Endothelial cell of umbilical vein (primary cell): ENCODE data around the gene WDR4. TPM values are rescaled to one million over a fixed set of nuclear protein-coding genes. Genes with fewer than 3 reads are reported as not detected.

Source experiments
- BruUV-seq: library from RNA; stranded (reverse); fragments of 400-500 nt; replicated peaks from 2 replicates; lab custom pipeline; 2021; lab: Mats Ljungman, UMichigan
- CTCF ChIA-PET: fragments of 300-600, 350-600 bp; sonication (Branson Sonifier 250); formaldehyde crosslinking; loops from one replicate; lab custom pipeline; 2021; ENCODE audit warnings: antibody characterized with exemption, inconsistent platforms; lab: Charles Lee
- POLR2A ChIA-PET: fragments of 300-600, 350-600 bp; sonication (Branson Sonifier 250); formaldehyde crosslinking; loops from one replicate; lab custom pipeline; 2021; ENCODE audit warnings: antibody characterized with exemption, inconsistent platforms; lab: Charles Lee
- DNase-seq: peaks from one replicate; pipeline ENCODE4 v3.0.0-alpha.2; 2011; ENCODE audit warnings: low read depth, low spot score
- FAIRE-seq: peaks from 2 replicates; lab custom pipeline; 2011; peaks lifted over from hg19 to GRCh38; lab: Jason Lieb, UNC
- H2AFZ ChIP-seq: 2 replicates; pipeline ENCODE4 v1.6.0; 2012; ENCODE audit warnings: low read depth, low read length, control low read depth, inconsistent platforms
- H3K27ac ChIP-seq: 2 replicates; pipeline ENCODE4 v1.5.1; 2011; ENCODE audit warnings: low read depth, mild to moderate bottlenecking, control low read depth, low read length, moderate library complexity; ENCODE audit not compliant: insufficient read depth
- H3K27me3 ChIP-seq, 2 experiments: 2 replicates each; pipeline versions ENCODE4 v1.6.0 to v1.6.1; 2011; ENCODE audit warnings: low read length in 2 of 2, mixed read lengths in 1 of 2; ENCODE audit not compliant: control insufficient read depth in 2 of 2, insufficient read depth in 2 of 2
- H3K36me3 ChIP-seq, 2 experiments: 2 replicates in 1 of 2; 3 replicates in 1 of 2; pipeline ENCODE4 v1.5.1; 2011; ENCODE audit warnings: low read length in 2 of 2, mild to moderate bottlenecking in 1 of 2, moderate library complexity in 1 of 2; ENCODE audit not compliant: control insufficient read depth in 2 of 2, insufficient read depth in 2 of 2; ENCODE audit errors: extremely low read depth in 1 of 2
- H3K4me1 ChIP-seq: 3 replicates; pipeline ENCODE4 v1.5.1; 2011; ENCODE audit warnings: mild to moderate bottlenecking, low read length; ENCODE audit not compliant: control insufficient read depth, insufficient read depth; ENCODE audit errors: extremely low read depth
- H3K4me2 ChIP-seq: 2 replicates; pipeline ENCODE4 v1.6.1; 2011; ENCODE audit warnings: low read length, control low read depth, mixed read lengths; ENCODE audit not compliant: insufficient read depth
- H3K4me3 ChIP-seq, 3 experiments: fragments of 200-600 bp in 1 of 3; sonication (generic), shearing (Covaris generic) in 1 of 3; replicated peaks in 1 of 3; 2 replicates each; pipeline ENCODE4 v1.5.1; 2011 to 2016; ENCODE audit warnings: control low read depth in 3 of 3, low read length in 3 of 3, mild to moderate bottlenecking in 2 of 3, inconsistent platforms in 1 of 3, low read depth in 1 of 3, moderate library complexity in 1 of 3; ENCODE audit not compliant: insufficient read depth in 1 of 3
- H3K79me2 ChIP-seq: 2 replicates; pipeline ENCODE4 v1.6.0; 2012; ENCODE audit warnings: low read length, inconsistent platforms; ENCODE audit not compliant: control insufficient read depth, insufficient read depth
- H3K9ac ChIP-seq: replicated peaks from 2 replicates; pipeline ENCODE3; 2011; ENCODE audit warnings: low read length, control low read depth; ENCODE audit not compliant: insufficient read depth; ENCODE audit errors: extremely low read depth
- H3K9me1 ChIP-seq: replicated peaks from 3 replicates; pipeline ENCODE4 v1.6.0; 2011; ENCODE audit warnings: mild to moderate bottlenecking, low read length; ENCODE audit not compliant: control insufficient read depth, insufficient read depth; ENCODE audit errors: extremely low read depth
- H3K9me3 ChIP-seq: replicated peaks from 2 replicates; pipeline ENCODE4 v1.5.1; 2012; ENCODE audit warnings: low read length, inconsistent platforms; ENCODE audit not compliant: control insufficient read depth, insufficient read depth
- H4K20me1 ChIP-seq: replicated peaks from 2 replicates; pipeline ENCODE3; 2011; ENCODE audit warnings: mild to moderate bottlenecking, low read length; ENCODE audit not compliant: control insufficient read depth, insufficient read depth; ENCODE audit errors: extremely low read depth
- CTCF ChIP-seq, 2 donors: IDR thresholded peaks; 1 replicate in 1 of 2; 2 replicates in 1 of 2; pipeline ENCODE4 v1.5.1; 2011; ENCODE audit warnings: low read length in 2 of 2, mild to moderate bottlenecking in 2 of 2, moderate library complexity in 2 of 2, control low read depth in 1 of 2, inconsistent platforms in 1 of 2, low read depth in 1 of 2; ENCODE audit not compliant: insufficient read depth in 1 of 2; ENCODE audit errors: extremely low read depth in 1 of 2
- EZH2 ChIP-seq: IDR thresholded peaks from 2 replicates; pipeline ENCODE4 v1.6.1; 2012; ENCODE audit warnings: borderline replicate concordance, low read depth, mild to moderate bottlenecking, moderate library complexity, low read length, inconsistent platforms; ENCODE audit not compliant: severe bottlenecking
- FOS ChIP-seq: IDR thresholded peaks from 2 replicates; pipeline ENCODE4 v1.6.1; 2011; ENCODE audit warnings: mild to moderate bottlenecking, low read length, moderate library complexity, borderline replicate concordance; ENCODE audit not compliant: insufficient read depth
- GATA2 ChIP-seq: IDR thresholded peaks from 2 replicates; pipeline ENCODE4 v1.7.0; 2011; ENCODE audit warnings: low read depth, mild to moderate bottlenecking, moderate library complexity, mixed read lengths, low read length; ENCODE audit not compliant: insufficient read length, insufficient read depth
- JUN ChIP-seq: IDR thresholded peaks from 2 replicates; pipeline ENCODE4 v1.6.1; 2011; ENCODE audit warnings: borderline replicate concordance, low read depth; ENCODE audit not compliant: insufficient read length, insufficient read depth
- MAX ChIP-seq: IDR thresholded peaks from 2 replicates; pipeline ENCODE4 v1.6.1; 2011; ENCODE audit not compliant: insufficient read depth, insufficient read length
- MYC ChIP-seq: IDR thresholded peaks from one replicate; pipeline ENCODE4 v1.6.1; 2011; ENCODE audit warnings: mild to moderate bottlenecking, low read depth, low read length
- POLR2A ChIP-seq: IDR thresholded peaks from 2 replicates; pipeline ENCODE4 v1.6.1; 2012; ENCODE audit warnings: low read depth, mild to moderate bottlenecking, control low read depth, low read length
- POLR2AphosphoS5 ChIP-seq: IDR thresholded peaks from 2 replicates; pipeline ENCODE4 v1.6.1; 2012; ENCODE audit warnings: low read depth, mild to moderate bottlenecking, control low read depth, low read length, moderate library complexity; ENCODE audit not compliant: insufficient read depth
- dilution Hi-C: fragments of 300-500 bp; cut with MboI; formaldehyde crosslinking; loops from one replicate; pipeline ENCODE4 v1.15.0; 2019; ENCODE audit warnings: low sequenced_read_pairs; ENCODE audit not compliant: extremely low pct_ligation_motif_present
- intact Hi-C: fragments of 100-400 bp; cut with micrococcal nuclease; formaldehyde crosslinking; loops from one replicate; pipeline ENCODE4 v1.10.0; 2022
- polyA plus RNA-seq, 4 experiments: library from polyadenylated mRNA; depleted of rRNA in 3 of 4; stranded (reverse) in 3 of 4; unstranded in 1 of 4; fragments of >200 nt; gene quantifications; 2 replicates each; pipeline versions ENCODE4 v1.2.1 to v1.2.3, GENCODE V29; 2011 to 2012; ENCODE audit warnings: missing spikeins in 1 of 4
- total RNA-seq: library from RNA; stranded (reverse); gene quantifications from 2 replicates; pipeline ENCODE4 v1.2.3, GENCODE V29; 2021

WDR4 gene
- total and polyA plus RNA-seq, 2 donors (not counting 3 experiments of a cell fraction or from before 2014, with no cell fraction given): 24.5 to 40.0 TPM

GRCh38 chr21:42809577-42810475 lies 69.5 kb downstream of the WDR4 start:
- no TSS peak for BruUV-seq
- no peak overlapping the region for H3K27ac ChIP-seq
- H4K20me1 ChIP-seq: no peaks in the 10 kb centered on the region
- DNase-seq (no peak), FAIRE-seq (no peak)
- no peaks in the 10 kb centered on the region for H3K9me1 ChIP-seq
- peaks cover 3 to 4% of the 10 kb centered on the region in 2 experiments for H3K27me3 ChIP-seq
- TF ChIP-seq MAX (no peak), POLR2AphosphoS5 (no peak)
- intact Hi-C loops (loop anchor here (10.0 kb wide), 1 partner anchor 85 kb away; no protein-coding TSS in a partner anchor), dilution Hi-C loops (no loop called here)
- no peaks in the 10 kb centered on the region for H3K9me3 ChIP-seq
- H3K9ac ChIP-seq: no peak overlapping the region
- no peak overlapping the region for H2AFZ ChIP-seq
- H3K4me3 ChIP-seq: no peak overlapping the region
- ChIA-PET CTCF (interaction anchor here (0.6 kb wide), 1 partner anchor 216 kb away, joined by 3 read pairs; no protein-coding TSS in a partner anchor), POLR2A (no interaction called here)
- H3K79me2 ChIP-seq: no peaks in the 10 kb centered on the region
- no peak overlapping the region for H3K4me2 ChIP-seq
- H3K36me3 ChIP-seq: no peaks in the 10 kb centered on the region
- H3K4me1 ChIP-seq: no peaks in the 10 kb centered on the region

- no TSS peak for BruUV-seq
- H3K36me3 ChIP-seq: no peaks in the 10 kb centered on the region
- H3K4me3 ChIP-seq: no peak overlapping the region
- DNase-seq (no peak), FAIRE-seq (no peak)
- dilution Hi-C loops (no loop called here), intact Hi-C loops (no loop called here)
- H3K79me2 ChIP-seq: no peaks in the 10 kb centered on the region
- H3K9me3 ChIP-seq: no peaks in the 10 kb centered on the region
- H3K4me1 ChIP-seq: no peaks in the 10 kb centered on the region
- CTCF ChIA-PET: no interaction called here
- POLR2A ChIA-PET: no interaction called here
- no peaks in the 10 kb centered on the region for H3K9me1 ChIP-seq
- H3K27me3 ChIP-seq: peaks cover 3 to 4% of the 10 kb centered on the region in 2 experiments
- H3K27ac ChIP-seq: no peak overlapping the region
- H3K9ac ChIP-seq: no peak overlapping the region
- no peaks in the 10 kb centered on the region for H4K20me1 ChIP-seq
- H2AFZ ChIP-seq: no peak overlapping the region
- TF ChIP-seq POLR2AphosphoS5 (no peak), MYC (no peak), CTCF (IDR thresholded peaks at IDR 0.05; ENCODE audit: extremely low read depth in 1 of 2, insufficient read depth in 1 of 2, low read depth in 1 of 2, low read length in 2 of 2) (no peak), FOS (no peak), EZH2 (no peak), JUN (no peak), POLR2A (no peak), GATA2 (no peak), MAX (no peak)
- H3K4me2 ChIP-seq: no peak overlapping the region
Measured at GRCh38 chr21:42809171-42809570, 70.2 kb downstream of the WDR4 start.
